HUES6 (cell line): ENCODE results near the gene NUTM2G.
"Not testable (repeated sequence)": the region's sequence is repeated elsewhere in the genome, so short reads cannot be mapped to it uniquely, and the experiment has no call there.

Experiments
- H3K27ac ChIP-seq: 2 replicates; pipeline ENCODE4 v1.7.0; 2013; ENCODE audit warnings: low read depth, mild to moderate bottlenecking, low read length, inconsistent platforms
- H3K27me3 ChIP-seq: 2 replicates; pipeline ENCODE4 v1.6.1; 2013; ENCODE audit warnings: low read length; ENCODE audit not compliant: control insufficient read depth, insufficient read depth
- H3K36me3 ChIP-seq: 2 replicates; pipeline ENCODE4 v1.6.1; 2013; ENCODE audit warnings: low read length; ENCODE audit not compliant: control insufficient read depth, insufficient read depth
- H3K4me1 ChIP-seq: 2 replicates; pipeline ENCODE4 v1.6.1; 2013; ENCODE audit warnings: low read length; ENCODE audit not compliant: control insufficient read depth, insufficient read depth
- H3K4me3 ChIP-seq: 2 replicates; pipeline ENCODE4 v1.5.1; 2013; ENCODE audit warnings: low read depth, low read length
- H3K9ac ChIP-seq: one replicate; pipeline ENCODE4 v1.6.1; 2013; ENCODE audit warnings: mild to moderate bottlenecking, low read length
- H3K9me3 ChIP-seq: 2 replicates; pipeline ENCODE4 v1.6.1; 2013; ENCODE audit warnings: low read depth, low read length; ENCODE audit not compliant: control insufficient read depth, insufficient read depth

Gene NUTM2G, protein sequence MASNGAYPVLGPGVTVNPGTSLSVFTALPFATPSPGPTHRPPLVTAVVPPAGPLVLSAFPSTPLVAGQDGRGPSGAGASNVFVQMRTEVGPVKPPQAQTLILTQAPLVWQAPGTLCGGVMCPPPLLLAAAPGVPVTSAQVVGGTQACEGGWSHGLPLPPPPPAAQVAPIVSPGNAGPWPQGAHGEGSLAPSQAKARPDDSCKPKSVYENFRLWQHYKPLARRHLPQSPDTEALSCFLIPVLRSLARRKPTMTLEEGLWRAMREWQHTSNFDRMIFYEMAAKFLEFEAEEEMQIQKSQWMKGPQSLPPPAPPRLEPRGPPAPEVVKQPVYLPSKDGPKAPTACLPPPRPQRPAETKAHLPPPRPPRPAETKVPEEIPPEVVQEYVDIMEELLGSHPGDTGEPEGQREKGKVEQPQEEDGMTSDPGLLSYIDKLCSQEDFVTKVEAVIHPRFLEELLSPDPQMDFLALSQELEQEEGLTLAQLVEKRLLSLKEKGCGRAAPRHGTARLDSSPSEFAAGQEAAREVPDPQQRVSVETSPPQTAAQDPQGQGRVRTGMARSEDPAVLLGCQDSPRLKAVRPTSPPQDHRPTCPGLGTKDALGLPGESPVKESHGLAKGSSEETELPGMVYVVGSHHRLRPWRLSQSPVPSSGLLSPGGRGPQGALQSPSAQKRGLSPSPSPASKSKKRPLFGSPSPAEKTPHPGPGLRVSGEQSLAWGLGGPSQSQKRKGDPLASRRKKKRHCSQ

GRCh38 chr9:96928543-96928942 is at the start of gene NUTM2G:
NUTM2G (plus strand) TSS chr9:96928843; CDS start chr9:96929025, 182 bp downstream.
- H3K27me3 ChIP-seq, H3K9me3 ChIP-seq, H3K9ac ChIP-seq, H3K36me3 ChIP-seq, H3K4me1 ChIP-seq, H3K27ac ChIP-seq, H3K4me3 ChIP-seq: not testable (repeated sequence)

GRCh38 chr9:96883922-96884321 is 44.7 kb upstream of the NUTM2G start:
- Histone ChIP-seq H3K27ac (no peak overlapping the region), H3K9me3 (no peaks in the 10 kb centered on the region), H3K36me3 (no peaks in the 10 kb centered on the region), H3K4me3 (no peak overlapping the region), H3K27me3 (no peaks in the 10 kb centered on the region), H3K4me1 (no peaks in the 10 kb centered on the region), H3K9ac (no peak overlapping the region)

- no peaks in the 10 kb centered on the region for H3K36me3 ChIP-seq
- no peak overlapping the region for H3K27ac ChIP-seq
- no peaks in the 10 kb centered on the region for H3K27me3 ChIP-seq
- no peaks in the 10 kb centered on the region for H3K9me3 ChIP-seq
- H3K4me1 ChIP-seq: no peaks in the 10 kb centered on the region
- no peak overlapping the region for H3K4me3 ChIP-seq
- H3K9ac ChIP-seq: no peak overlapping the region
These were observed 44.2 kb upstream of the NUTM2G start for GRCh38 chr9:96884443-96884842.

GRCh38 chr9:96885424-96885823 is 43.2 kb upstream of the NUTM2G start:
- H3K36me3 ChIP-seq: no peaks in the 10 kb centered on the region
- H3K27ac ChIP-seq: no peak overlapping the region
- H3K27me3 ChIP-seq: no peaks in the 10 kb centered on the region
- no peaks in the 10 kb centered on the region for H3K4me1 ChIP-seq
- no peak overlapping the region for H3K9ac ChIP-seq
- no peak overlapping the region for H3K4me3 ChIP-seq
- no peaks in the 10 kb centered on the region for H3K9me3 ChIP-seq

DNA sequence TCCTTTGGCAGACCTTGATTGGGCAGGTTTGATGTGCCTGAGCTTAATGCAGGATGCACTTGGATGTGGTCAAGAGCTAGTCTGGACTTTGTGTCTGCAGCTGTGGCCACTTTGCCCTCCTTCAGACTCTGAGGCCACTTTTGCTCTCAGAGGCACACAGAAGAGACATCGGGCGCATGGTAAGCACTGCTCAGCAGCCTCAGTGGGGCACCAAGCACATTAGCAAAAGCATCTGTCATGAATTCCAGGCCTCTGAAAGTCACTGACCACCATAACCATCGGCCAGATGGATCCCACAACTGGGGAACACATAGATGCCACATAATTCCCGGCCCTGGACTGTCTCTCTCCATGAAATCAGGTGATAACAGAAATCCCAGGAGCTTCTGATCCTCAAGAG is 40.1 kb upstream of the NUTM2G start:
- Histone ChIP-seq H3K36me3 (peaks cover 3% of the 10 kb centered on the region), H3K27me3 (no peaks in the 10 kb centered on the region), H3K27ac (no peak overlapping the region), H3K4me3 (no peak overlapping the region), H3K4me1 (no peaks in the 10 kb centered on the region), H3K9me3 (no peaks in the 10 kb centered on the region), H3K9ac (no peak overlapping the region)

GRCh38 chr9:96892131-96892530 is 36.5 kb upstream of the NUTM2G start:
- peaks cover 7% of the 10 kb centered on the region for H3K36me3 ChIP-seq
- H3K9ac ChIP-seq: no peak overlapping the region
- H3K9me3 ChIP-seq: no peaks in the 10 kb centered on the region
- H3K27ac ChIP-seq: no peak overlapping the region
- H3K4me1 ChIP-seq: no peaks in the 10 kb centered on the region
- no peaks in the 10 kb centered on the region for H3K27me3 ChIP-seq
- H3K4me3 ChIP-seq: no peak overlapping the region

- H3K4me1 ChIP-seq, H3K27me3 ChIP-seq, H3K4me3 ChIP-seq, H3K9ac ChIP-seq, H3K36me3 ChIP-seq, H3K27ac ChIP-seq, H3K9me3 ChIP-seq: not testable (repeated sequence)
These were observed 28.6 kb upstream of the NUTM2G start for GRCh38 chr9:96900010-96900409.

DNA sequence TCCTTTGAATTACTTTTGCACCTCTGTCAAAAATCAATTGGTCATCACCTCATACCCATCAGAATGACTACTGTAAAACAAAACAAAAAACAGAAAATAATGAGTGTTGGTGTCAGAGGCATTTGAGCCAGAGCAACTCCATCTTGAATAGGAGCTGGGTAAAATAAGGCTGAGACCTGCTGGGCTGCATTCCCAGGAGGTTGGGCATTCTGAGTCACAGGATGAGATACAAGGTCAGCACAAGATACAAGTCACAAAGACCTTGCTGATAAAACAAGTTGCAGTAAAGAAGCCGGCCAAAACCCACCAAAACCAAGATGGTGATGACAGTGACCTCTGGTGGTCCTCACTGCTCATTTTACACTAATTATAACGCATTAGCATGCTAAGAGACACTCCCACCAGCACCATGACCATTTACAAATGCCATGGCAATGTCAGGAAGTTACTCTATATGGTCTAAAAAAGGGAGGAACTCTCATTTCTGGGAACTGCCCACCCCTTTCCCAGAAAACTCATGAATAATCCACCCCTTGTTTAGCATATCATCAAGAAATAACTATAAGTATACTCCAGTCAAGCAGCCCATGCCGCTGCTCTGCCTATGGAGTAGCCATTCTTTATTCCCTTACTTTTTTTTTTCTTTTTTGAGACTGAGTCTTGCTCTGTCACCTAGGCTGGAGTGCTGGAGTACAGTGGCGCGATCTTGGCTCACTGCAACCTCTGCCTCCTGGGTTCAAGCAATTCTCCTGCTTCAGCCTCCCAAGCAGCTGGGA is 23.5 kb upstream of the NUTM2G start:
- H3K4me3 ChIP-seq, H3K9ac ChIP-seq, H3K4me1 ChIP-seq, H3K27ac ChIP-seq, H3K36me3 ChIP-seq, H3K27me3 ChIP-seq, H3K9me3 ChIP-seq: not testable (repeated sequence)

DNA sequence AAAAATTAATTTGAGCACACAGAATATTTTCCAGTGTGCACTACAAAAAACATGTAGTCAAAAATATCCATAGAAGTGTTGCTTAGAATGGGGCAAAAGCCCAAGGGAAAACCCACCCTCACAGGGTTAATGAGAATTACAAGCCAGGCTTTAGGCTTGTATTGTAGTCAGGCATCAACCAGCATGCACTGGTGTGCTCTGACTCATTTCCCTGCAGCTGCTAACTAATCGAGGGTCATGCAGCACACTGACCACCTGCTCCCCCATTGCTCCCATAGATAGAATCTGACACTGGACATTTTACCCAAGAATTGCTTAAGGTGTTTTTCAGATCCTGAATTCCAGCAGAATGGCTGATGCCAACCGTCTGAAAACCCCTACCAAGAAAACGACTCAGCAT is 20.2 kb upstream of the NUTM2G start:
- H3K9ac ChIP-seq, H3K27me3 ChIP-seq, H3K36me3 ChIP-seq, H3K9me3 ChIP-seq, H3K4me1 ChIP-seq, H3K4me3 ChIP-seq, H3K27ac ChIP-seq: not testable (repeated sequence)

DNA sequence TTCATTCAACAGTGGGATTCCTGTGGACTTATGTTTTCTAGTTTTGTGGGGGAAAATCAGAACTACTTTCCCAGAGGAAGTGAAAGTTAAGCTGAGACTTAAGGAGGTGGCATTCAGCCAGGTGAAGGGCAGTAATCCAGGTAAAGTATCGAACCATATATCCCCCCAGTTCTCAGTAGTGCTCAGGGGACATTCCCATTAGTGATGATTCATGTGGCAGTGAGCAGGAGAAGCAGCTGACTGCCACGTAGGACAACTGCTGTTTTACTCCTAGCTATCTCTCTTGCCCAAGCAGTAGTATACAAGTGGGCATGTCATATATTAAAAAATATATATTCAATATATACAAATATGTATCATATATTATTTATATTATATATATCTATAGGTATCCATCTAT is 13.1 kb upstream of the NUTM2G start:
- H3K27ac ChIP-seq, H3K9ac ChIP-seq, H3K9me3 ChIP-seq, H3K4me1 ChIP-seq, H3K36me3 ChIP-seq, H3K27me3 ChIP-seq, H3K4me3 ChIP-seq: not testable (repeated sequence)

- not testable (repeated sequence) for H3K27me3 ChIP-seq, H3K4me1 ChIP-seq, H3K27ac ChIP-seq, H3K9ac ChIP-seq, H3K36me3 ChIP-seq, H3K9me3 ChIP-seq, H3K4me3 ChIP-seq
These were observed 12.1 kb upstream of the NUTM2G start for GRCh38 chr9:96916531-96916930.
